Activated CD8-positive, alpha-beta memory T cell treated with anti-CD3 and anti-CD28 coated beads for 24 hours (primary cell): Measurements from ENCODE around the gene EGR1.

ENCODE experiments used
- DNase-seq: peaks from one replicate; pipeline ENCODE4 v3.0.0-alpha.2; 2020

EGR1 gene

DNA sequence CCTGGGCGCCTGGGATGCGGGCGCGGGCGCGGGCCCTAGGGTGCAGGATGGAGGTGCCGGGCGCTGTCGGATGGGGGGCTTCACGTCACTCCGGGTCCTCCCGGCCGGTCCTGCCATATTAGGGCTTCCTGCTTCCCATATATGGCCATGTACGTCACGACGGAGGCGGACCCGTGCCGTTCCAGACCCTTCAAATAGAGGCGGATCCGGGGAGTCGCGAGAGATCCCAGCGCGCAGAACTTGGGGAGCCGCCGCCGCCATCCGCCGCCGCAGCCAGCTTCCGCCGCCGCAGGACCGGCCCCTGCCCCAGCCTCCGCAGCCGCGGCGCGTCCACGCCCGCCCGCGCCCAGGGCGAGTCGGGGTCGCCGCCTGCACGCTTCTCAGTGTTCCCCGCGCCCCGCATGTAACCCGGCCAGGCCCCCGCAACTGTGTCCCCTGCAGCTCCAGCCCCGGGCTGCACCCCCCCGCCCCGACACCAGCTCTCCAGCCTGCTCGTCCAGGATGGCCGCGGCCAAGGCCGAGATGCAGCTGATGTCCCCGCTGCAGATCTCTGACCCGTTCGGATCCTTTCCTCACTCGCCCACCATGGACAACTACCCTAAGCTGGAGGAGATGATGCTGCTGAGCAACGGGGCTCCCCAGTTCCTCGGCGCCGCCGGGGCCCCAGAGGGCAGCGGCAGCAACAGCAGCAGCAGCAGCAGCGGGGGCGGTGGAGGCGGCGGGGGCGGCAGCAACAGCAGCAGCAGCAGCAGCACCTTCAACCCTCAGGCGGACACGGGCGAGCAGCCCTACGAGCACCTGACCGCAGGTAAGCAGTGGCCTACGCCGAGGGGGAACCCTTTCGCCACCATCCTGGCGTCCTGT is at the start of gene EGR1:
Gene EGR1 (plus strand): TSS at position 219 of the 864 bp plus-strand sequence. CDS start 283 bp downstream, at position 502.
- DNase-seq: peak; percentile 98

GRCh38 chr5:138418444-138418843 is 46.8 kb upstream of the EGR1 start:
- DNase-seq: no peak

DNA sequence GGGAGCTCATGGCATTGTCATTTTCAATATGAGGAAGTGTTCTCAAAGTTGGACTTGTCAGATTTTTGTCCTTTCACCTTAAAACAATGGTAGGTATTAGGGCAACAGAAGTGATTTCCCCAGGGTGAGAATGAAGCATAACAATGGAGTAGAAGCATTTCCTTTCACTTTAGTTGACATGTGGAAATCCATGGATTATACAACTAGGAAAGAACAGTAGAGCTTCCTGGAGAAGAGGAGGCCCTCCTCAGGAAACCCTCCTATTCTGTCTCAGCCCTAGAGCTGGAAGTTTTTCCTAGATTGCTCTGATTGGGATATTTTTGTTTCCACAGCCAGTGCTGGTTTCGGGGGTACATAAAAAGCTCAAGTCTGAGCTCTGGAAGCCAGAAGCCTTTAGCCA is 40.2 kb upstream of the EGR1 start:
- DNase-seq: peak; percentile 11

GRCh38 chr5:138435943-138436342 is 29.3 kb upstream of the EGR1 start:
- no peak for DNase-seq

DNA sequence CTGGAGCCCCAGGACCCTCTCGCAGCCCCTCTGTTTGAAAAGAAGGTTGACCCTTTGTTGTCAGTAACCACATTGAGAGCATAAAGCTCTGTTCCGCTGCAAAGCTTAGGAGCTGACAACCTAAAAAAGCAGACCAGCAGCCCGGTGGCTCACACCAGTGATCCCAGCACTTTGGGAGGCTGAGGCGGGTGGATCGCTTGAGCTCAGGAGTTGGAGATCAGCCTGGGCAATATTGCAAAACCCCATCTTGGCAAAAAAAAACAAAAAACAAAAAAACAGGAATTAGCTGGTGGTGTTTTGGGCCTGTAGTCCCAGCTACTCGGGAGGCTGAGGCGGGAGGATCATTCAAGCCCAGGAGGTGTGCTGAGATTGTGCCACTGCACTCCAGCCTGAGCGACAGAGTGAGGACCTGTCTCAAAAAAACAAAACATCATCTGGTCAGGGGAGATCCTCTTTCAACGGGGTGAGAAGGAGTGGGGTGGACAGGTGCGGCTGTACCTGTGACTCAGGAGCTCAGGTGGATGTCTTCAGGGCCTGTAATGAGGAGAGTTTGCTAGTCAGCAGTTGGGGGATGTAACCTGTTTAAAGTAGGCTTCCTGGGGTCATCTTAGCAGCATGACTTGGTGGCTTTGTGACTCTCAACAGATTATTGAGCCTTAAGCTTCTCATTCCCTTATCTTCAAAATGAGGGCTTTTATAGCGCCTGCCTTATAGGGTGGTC is 27.1 kb upstream of the EGR1 start:
- DNase-seq: no peak

GRCh38 chr5:138438724-138439476 is 26.4 kb upstream of the EGR1 start, which contains the start of gene REEP2:
REEP2 (plus strand) TSS chr5:138439057; CDS start chr5:138439209, 152 bp downstream.
- DNase-seq: peak; percentile 87

DNA sequence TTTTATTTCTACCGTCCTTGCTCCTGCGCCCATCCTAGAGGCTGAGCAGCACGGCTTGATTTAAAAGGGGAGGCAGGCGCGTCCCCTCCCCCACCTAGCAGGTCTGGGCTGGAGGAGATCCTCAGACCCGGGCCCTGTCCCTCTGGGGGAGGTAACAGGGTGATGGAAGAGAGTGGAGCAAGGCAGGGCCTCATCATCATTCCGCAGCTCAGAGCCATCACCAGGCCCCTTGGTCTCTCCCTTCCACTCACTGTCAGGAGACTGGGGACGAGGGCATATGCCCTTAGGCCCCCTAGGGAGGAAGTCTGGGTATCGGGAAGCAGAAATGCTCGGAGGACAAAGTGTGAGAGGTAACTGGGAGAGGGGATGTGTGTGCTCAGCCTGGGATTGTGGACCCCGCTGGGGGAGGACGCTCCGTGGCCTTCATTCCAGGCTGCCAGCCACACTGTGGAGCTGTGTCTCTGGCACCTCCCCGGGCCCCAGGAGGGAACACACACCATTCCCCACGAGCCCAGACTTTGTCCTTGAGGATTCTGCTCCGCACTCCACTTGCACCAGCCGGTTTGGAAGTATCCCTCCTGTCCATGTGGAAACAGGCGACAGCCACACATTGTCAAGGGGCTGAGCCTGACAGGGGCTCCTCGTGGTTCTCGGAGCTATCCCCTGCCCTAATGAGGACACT is 25.7 kb upstream of the EGR1 start:
- no peak for DNase-seq

DNA sequence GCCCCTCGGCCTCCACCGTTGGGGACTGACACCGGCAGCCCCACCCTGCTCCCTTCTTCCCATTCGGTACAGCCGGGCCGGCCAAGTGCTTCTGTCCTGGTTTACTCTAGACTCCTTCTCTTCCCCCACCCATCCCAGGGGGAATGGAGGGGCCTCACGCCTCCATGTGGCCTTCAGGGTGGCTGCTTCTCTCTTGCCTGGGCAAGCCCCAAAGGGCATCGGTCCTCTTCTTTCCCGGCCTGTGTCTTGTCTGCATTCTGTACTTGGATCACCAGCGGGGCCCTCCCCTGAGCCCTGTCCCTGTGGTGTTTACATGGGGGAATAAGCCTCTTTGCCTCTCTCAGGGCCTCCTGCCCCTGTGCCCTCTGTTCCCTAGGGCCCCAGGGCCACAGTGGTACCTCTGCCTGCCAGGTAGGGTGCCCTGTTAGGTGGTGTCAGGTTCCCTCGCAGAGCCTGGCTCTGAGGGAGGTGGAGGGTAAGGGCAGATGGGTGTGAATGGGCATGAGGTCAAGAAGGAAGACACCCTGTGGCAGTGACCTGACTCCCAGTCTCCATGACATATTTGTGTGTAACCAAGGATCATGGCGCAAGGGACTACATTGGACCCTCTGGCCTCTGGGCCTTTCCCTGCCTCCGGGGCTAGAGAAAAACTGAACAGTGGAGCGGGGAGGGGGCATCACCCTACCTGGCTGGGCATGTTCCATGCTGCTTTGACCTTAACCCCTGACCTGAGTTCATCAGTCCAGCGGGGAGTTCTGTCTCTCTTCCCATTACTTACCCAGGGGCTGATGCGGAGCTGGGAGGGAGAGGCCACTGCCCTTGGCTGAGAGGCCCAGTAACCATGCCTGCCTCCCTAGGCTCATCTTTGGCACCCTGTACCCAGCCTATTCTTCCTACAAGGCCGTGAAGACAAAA is 24.9 kb upstream of the EGR1 start:
- no peak for DNase-seq

GRCh38 chr5:138441221-138441620 is 24.1 kb upstream of the EGR1 start:
- no peak for DNase-seq

DNA sequence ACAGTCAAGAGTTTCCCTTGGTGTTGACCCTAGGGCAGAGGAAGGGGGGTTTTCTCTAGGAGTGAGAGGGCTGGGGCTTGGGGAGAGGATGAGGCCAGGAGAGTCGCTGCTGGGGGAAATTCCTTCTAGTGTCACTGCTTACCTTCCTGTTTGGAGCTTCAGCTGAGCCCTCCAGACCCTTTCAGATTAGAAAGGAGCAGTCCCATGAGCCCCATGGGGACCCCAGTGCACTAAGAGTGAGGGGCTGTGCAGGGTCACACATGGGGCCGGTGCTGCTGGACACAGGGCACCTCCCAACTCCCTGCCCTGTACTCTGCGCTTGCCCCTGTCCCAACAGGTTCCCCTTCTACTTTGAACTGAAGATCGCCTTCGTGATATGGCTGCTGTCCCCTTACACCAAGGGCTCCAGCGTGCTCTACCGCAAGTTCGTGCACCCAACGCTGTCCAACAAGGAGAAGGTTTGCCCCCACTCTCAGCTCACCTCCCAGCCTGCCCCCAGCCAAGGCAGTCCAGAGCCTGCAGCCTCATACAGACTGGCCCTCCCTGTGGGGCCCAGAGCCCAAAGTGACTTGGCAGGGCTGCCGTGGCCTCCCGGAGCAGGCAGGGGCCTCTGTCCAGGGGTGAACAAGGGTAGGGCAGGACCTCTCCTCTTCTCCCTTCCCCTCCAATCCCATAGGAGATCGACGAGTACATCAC is 21.1 kb upstream of the EGR1 start:
- no peak for DNase-seq

DNA sequence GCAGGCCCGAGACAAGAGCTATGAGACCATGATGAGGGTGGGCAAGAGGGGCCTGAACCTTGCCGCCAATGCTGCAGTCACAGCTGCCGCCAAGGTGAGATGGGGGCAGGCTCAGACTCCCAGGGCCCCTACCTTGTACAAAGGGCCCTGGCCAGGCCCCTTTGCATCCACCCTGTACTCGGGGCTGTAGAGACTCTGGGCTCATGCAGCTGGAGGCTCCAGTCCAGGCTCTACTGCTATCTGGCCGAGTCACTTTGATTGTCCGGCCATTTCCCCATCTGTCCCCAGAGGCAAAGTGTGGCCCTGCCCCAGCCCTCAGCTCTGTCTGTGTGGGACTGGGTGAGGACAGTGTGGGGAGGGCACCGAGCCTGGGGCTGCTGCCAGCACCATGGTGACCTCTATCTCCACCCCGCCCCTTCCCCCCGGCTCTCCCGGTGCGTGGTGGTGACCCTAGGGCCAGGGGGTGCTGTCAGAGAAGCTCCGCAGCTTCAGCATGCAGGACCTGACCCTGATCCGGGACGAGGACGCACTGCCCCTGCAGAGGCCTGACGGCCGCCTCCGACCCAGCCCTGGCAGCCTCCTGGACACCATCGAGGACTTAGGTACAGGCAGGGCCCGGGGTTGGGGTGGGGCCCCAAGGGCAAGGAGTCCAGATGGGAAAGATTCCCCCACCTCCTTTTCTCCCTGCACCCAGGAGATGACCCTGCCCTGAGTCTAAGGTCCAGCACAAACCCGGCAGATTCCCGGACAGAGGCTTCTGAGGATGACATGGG is 20.3 kb upstream of the EGR1 start:
- DNase-seq: no peak

DNA sequence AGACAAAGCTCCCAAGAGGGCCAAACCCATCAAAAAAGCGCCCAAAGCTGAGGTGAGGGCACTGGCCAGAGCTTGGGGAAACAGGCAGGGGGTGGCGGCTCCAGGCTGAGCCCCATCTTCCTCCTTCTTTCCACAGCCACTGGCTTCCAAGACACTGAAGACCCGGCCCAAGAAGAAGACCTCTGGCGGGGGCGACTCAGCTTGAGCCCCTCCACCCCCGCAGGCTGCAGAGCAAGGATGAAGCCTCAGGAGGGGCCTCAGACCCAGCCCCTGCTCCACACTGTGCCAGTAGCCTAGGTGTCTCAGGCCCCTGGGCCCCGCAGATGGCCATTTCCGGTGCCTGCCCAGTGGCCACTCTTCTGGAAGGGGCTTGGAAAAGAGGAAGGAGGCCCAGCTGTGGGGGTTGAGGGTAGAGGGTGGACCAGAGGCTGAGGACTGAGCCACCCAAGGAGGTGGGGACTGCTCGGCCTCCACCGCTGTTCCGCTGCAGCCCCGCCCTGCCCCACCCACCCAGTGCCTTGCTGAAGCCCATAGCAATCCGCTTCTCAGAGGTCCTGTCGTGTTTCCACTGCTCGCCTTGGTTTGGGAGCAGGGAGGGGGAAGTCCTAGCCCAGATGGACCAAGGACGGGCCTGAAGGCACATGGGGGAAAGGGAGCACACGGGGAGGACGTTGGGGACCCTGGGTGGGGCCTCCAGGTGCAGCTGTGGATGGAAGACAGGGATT is 19.6 kb upstream of the EGR1 start:
- no peak for DNase-seq

GRCh38 chr5:138448070-138448469 is 17.2 kb upstream of the EGR1 start:
- no peak for DNase-seq

GRCh38 chr5:138448481-138449398 is 16.5 kb upstream of the EGR1 start:
- no peak for DNase-seq

DNA sequence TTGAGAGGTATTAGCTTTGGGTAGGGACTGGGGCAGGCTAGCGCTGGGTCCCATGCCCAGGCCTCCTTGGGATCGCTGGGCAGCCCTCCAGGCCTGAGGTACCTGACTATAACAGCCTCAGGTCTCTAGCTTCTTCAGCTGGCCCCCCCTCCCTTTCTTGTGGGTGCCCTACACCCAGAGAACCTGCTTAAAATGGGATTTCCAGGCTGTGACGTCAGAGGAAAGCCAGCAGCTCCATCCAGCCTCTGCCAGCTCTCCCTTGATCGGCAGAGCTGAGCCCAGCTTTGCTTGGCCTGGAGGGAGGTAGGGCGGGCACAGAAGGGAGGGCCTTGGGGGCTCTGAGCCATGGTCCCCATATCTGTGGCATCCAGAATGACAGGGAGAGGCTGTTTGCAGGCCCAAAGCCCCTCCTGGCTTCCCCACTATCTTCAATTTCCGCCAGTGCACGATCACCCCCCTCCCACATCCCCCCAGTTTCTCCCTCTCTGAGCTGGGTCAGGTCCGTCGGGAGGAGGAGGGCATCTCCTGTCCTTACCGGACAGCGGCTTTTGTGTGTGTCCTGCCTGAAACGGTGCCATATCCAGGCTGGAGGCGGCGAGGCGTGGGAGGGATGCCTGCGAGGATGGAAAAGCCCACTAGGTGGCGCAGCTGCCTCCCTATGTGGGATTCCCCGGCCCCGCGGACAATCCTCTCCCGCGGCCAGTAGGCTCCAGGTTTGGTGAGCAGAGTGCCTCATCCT is 15.6 kb upstream of the EGR1 start:
- peak; percentile 94 for DNase-seq

GRCh38 chr5:138450971-138451370 is 14.3 kb upstream of the EGR1 start:
- no peak for DNase-seq

DNA sequence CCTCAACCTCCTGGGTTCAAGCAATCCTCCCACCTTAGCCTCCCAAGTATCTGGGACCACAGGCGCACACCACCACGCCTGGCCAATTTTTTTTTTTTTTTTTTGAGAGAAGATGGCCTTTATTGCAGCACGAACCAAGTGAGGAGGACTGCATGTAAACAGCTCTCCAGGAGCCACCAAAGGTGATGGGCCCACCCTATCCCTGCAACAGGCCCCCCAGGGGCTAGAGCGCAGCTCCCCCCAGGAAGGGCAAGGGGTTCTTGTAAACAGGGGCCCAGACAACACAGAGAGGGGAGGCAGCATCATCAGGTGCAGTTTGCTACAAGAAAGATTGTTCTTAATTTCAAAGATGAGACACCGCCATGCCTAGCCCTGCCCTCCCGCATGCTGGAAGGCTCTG is 12.6 kb upstream of the EGR1 start:
- no peak for DNase-seq

DNA sequence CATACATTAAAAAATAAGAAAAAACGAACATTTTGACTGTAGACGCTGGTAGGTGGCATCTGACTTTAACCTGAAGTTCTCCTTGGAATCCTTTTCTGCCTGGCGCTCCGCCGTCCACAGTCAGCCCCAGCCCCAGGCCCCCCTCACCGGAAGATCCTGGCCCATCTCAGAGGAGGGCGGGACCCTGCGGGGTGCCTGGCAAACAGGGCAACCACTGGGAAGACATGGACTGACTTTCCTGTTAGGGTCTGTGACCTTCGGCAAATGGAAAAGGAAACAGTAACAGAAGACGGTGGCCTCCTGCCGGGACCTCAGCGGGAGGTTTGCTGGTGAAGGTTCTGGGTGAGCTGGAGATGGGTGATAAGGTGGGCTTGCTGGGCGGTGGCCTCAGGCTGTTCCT is 11.7 kb upstream of the EGR1 start:
- no peak for DNase-seq
